NCI-H524 (cell line): ENCODE results near the gene SUCLA2.
"Not testable (repeated sequence)": the region's sequence is repeated elsewhere in the genome, so short reads cannot be mapped to it uniquely, and the experiment has no call there.

Source experiments
- DNase-seq, 2 experiments: peaks; one replicate each; lab custom pipeline; 2025; lab: John Stamatoyannopoulos, UW

SUCLA2 gene

GRCh38 chr13:48001114-48001881 is at the start of gene SUCLA2:
Gene SUCLA2 (minus strand): TSS chr13:48001273. CDS start chr13:48001269, 4 bp downstream.
- DNase-seq = peak; percentile 72 to 90

DNA sequence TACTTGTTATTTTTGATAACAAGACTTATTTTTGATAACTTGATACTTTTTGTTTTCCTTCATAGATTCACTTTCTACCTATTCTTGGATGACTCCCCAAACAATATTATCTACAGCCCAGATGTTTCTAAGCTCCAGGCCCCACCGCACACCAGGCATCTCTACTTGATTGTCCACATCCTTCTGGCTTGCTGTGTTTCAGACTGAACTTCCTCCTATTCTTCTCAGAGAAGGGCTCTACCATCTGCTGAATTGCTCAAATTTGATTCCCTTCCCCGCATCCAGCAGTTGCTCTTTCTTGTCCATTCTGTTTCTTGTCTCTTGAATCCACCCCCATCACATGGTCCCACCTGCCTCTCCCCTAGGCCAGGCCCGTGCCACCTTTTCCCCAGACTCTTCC is 49.5 kb upstream of the SUCLA2 start:
- no peak for DNase-seq

- DNase-seq = no peak
These were observed 42.9 kb upstream of the SUCLA2 start for GRCh38 chr13:48043789-48044503.

DNA sequence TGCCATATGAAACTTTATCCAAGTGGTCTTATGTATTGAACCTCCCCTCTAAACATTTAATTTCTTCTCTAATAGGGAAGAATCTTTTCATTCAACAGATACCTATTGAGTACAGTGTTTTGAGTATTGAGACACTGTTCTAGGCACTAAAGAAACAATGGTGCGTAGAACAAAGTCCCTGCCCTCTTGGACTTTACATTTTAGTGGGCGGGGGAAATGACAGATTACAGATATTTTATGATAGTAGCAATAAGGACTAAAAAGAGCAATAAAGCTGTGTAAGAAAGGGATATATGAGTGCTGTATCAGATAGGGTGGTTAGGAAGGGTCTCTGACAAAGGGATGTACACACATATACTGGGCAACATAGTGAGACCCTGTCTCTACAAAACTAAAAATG is 41.8 kb upstream of the SUCLA2 start:
- no peak for DNase-seq

DNA sequence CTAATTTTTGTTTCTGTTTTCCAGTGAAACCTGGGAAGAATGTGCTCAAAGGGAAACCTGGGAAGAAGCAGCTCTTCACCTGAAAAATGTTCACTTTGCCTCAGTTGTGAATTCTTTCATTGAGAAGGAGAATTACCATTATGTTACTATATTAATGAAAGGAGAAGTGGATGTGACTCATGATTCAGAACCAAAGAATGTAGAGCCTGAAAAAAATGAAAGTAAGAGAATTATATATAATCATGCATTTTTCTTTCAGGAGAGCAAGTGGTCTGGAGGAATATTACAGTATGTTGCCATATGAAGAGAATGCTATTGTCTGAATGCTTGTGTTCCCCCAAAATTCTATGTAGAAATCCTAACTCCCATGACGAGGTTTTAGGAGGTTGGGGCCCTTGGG is 39.8 kb upstream of the SUCLA2 start:
- no peak for DNase-seq

GRCh38 chr13:48040049-48040448 is 39.0 kb upstream of the SUCLA2 start:
- DNase-seq = no peak

- DNase-seq = no peak
These were observed 37.7 kb upstream of the SUCLA2 start for GRCh38 chr13:48038761-48039160.

GRCh38 chr13:48037346-48038173 is 36.5 kb upstream of the SUCLA2 start, which contains the start of gene NUDT15:
Gene NUDT15 (plus strand): TSS chr13:48037726. CDS start chr13:48037747, 21 bp downstream.
- DNase-seq = peak; percentile 89 to 95

DNA sequence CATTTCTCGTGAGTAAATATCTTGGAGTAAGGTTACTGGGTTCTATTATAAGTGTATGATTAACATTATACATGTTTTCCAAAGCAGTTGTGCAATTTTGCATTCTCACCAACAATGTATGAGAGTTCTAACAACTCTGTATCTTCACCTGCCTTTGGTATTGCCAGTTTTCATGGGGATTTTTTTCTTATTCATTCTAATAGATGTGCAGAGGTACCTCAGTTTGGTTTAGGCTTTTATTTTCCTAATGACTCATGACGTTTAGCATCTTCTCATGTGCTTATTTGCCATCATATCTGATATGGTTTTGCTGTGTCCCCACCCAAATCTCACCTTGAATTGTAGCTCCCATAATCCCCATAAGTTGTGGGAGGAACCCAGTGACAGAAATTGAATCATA is 28.8 kb upstream of the SUCLA2 start:
- DNase-seq = no peak

DNA sequence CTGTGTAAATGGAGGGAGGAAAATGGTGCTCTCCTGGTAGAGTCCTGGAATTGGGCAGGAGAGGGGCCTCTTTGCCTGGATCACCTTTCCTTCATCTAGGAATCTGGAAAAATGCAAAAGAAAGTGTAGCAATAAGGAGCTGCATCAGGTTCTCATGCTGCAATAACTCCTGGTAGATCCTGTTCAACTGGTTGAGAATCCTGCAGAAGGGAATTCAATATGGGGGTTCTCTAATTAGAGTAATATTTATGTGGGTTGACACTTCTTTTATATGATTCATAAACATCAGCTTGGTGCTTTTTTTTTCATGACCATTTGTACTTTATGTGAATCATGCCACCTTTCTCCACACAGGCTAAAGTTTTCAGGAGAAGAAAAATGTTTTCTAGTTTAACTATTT is 27.0 kb upstream of the SUCLA2 start:
- DNase-seq = no peak

DNA sequence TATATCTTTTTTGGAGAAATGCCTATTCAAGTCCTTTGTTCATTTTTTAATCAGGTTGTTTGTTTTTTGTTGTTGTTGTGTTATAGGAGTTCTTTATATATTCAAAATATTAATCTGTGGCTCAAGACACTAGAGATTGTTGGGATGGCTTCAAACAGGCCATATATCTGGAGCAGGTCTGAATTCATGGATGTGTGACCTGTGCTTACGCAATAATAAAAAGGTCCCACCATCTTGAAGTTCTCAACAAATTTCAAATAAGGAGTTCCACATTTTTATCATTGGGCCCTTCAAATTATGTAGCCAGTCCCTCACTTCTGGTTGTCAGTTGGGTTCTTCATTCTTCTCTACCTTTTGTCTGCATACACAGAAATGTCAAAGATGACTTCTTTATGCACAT is 18.7 kb upstream of the SUCLA2 start:
- DNase-seq = no peak

DNA sequence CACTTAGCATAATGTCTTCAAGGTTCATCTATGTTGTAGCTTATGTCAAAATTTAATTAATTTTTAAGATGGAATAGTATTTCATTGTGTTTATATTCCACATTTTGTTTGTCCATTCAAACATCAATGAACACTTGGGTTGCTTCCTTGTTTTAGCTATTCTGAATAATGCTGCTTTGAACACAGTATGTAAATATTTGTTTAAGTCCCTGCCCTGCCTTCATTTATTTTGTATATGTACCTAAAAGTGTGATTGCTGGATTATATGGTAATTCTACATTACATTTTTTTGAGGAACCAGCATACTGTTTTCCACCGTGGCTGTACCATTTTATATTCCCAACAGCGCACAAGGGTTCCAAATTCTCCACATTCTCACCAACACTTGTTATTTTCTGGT is 17.6 kb upstream of the SUCLA2 start:
- no peak for DNase-seq

- no peak for DNase-seq
These were observed 13.3 kb upstream of the SUCLA2 start for GRCh38 chr13:48014359-48014758.

DNA sequence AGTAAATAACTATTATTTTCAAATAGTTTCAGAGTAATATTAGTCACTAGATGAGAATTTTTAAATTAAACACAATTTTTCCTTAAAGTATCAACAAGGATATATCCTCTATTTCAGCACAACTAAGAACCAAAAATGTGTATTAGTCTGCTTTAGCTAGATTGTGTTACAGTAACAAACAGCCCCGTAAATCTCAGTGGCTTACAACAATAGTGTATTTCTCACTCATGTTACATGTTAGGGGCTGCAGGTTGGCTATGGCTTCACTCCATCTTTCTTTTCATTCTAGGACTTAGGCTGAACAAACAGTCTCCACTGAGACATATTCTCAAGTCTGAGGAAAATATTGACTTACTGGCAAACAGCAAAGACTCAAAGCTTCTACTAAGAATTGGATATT is 11.6 kb upstream of the SUCLA2 start:
- DNase-seq = no peak

- DNase-seq = no peak
These were observed 9.6 kb upstream of the SUCLA2 start for GRCh38 chr13:48010698-48011097.

DNA sequence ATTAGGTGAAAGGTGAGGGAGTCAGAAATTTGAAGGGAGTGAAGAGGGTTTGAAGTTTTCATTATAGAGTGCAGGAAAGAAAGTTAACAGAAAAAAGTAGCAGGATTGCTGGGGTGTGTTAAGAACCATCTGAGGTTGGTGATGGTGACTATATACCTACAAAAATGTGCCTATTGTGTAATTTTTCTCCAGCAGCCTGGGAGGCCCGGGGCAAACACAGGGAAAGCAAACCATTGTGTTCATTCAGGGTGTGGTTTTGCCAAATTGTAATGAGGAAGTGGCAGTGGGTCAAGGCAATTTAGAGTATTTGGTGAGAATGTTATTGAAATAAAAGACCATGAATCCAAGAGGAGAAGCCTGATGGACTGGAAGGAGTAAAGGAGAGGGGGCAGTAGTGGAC is 8.2 kb upstream of the SUCLA2 start:
- DNase-seq = no peak

- DNase-seq = no peak
These were observed 5.3 kb upstream of the SUCLA2 start for GRCh38 chr13:48006396-48006795.

DNA sequence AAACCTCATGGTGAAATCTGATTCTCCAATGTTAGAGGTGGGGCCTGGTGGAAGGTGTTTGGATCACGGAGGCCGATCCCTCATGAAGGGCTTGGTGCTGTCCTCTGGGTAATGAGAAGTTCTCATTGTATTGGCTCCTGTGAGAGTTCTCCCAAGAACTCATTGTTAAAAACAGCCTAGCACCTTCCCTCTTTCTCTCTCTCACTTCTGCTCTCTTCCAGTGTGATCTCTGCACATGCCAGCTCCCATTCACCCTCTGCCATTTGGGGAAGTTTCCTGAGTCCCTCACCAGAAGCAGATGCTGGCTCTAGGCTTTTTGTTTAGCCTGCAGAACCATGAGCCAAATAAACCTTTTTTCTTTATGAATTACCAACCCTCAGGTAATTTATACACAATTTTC is 3.1 kb upstream of the SUCLA2 start:
- no peak for DNase-seq

- not testable (repeated sequence) for DNase-seq
These were observed 926 bp upstream of the SUCLA2 start for GRCh38 chr13:48001999-48002398.

- DNase-seq = peak in 1 of 2 experiments; percentile 46
These were observed 437 bp downstream of the SUCLA2 start for GRCh38 chr13:48000559-48001113.

DNA sequence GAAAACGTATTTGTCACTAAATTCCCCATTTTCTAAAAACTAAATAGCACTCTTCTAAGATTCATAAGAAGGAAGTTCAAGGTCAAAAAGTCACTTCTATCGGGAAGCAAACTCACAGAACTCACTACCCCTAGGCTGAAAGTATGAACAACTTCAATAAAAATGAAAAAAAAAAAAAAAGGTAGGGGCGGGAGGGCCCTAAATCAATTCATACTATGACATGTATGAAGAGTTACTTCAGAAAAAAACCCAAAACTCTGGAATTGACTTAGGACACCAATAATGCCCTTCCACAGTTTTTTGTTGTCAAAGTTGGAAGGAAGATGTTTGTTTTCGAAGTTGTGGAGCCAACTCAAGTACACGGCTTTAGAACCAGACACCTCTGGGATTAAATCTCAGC is 1.1 kb downstream of the SUCLA2 start:
- DNase-seq = no peak

DNA sequence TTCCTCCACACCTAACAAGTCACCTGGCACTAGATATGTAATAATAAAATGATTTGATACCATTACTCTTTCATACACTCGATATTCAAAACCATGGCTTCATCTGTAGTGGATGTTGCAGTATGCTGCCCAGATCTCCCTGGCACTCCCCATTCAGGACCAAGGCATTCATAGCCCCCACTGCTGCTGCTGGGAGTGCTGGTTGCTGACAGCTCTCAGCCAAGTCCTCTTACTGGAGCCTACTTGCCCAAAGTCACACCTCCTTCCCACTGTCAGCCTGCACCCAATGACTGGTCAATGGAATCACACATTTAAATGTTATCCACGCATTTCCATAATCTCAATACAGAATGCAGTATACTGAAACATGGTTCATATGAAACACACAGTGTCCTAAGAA is 3.7 kb downstream of the SUCLA2 start:
- no peak for DNase-seq
